Activated CD4-positive, alpha-beta T cell treated with anti-CD3 and anti-CD28 coated beads, Interleukin-2, amount 10 ng/mL, durations not matched to agents 24 days and 14 days (primary cell): ENCODE data around the gene ASPDH. TPM values are rescaled to one million over a fixed set of nuclear protein-coding genes. Genes with fewer than 3 reads are reported as not detected.

Experiments used
- DNase-seq: peaks from one replicate; pipeline ENCODE4 v3.0.0; 2022
- H3K27ac Mint-ChIP-seq: one replicate; pipeline ENCODE4 v1.8.0; 2022; ENCODE audit warnings: mild to moderate bottlenecking, mixed read lengths
- H3K27me3 Mint-ChIP-seq: one replicate; pipeline ENCODE4 v1.8.0; 2022; ENCODE audit warnings: mixed read lengths
- H3K36me3 Mint-ChIP-seq: one replicate; pipeline ENCODE4 v1.8.0; 2022; ENCODE audit warnings: low read depth, mild to moderate bottlenecking, mixed read lengths
- H3K4me1 Mint-ChIP-seq: one replicate; pipeline ENCODE4 v1.8.0; 2021; ENCODE audit warnings: mixed read lengths
- H3K4me3 Mint-ChIP-seq: one replicate; pipeline ENCODE4 v1.8.0; 2022; ENCODE audit warnings: mild to moderate bottlenecking, moderate library complexity, mixed read lengths
- H3K9me3 Mint-ChIP-seq: one replicate; pipeline ENCODE4 v1.8.0; 2021; ENCODE audit warnings: mixed read lengths
- intact Hi-C: fragments of 100-400 bp; cut with micrococcal nuclease; formaldehyde crosslinking; loops from one replicate; pipeline ENCODE4 v1.15.1; 2023
- total RNA-seq: library from RNA; stranded (reverse); gene quantifications from 2 replicates; pipeline ENCODE4 v1.2.3, GENCODE V29; 2022

Gene ASPDH
- total RNA-seq, 1 donor from 2014 or later = not detected

GRCh38 chr19:50490411-50490811 lies 23.3 kb downstream of the ASPDH start:
- H3K27ac Mint-ChIP-seq = no peak overlapping the region
- H3K9me3 Mint-ChIP-seq = no peaks in the 10 kb centered on the region
- peaks cover 17% of the 10 kb centered on the region for H3K4me1 Mint-ChIP-seq
- H3K4me3 Mint-ChIP-seq = no peak overlapping the region
- H3K27me3 Mint-ChIP-seq = peaks cover 10% of the 10 kb centered on the region
- DNase-seq = no peak
- H3K36me3 Mint-ChIP-seq = peaks cover 16% of the 10 kb centered on the region
- intact Hi-C loops = no loop called here

- peaks cover 17% of the 10 kb centered on the region for H3K4me1 Mint-ChIP-seq
- intact Hi-C loops = no loop called here
- H3K9me3 Mint-ChIP-seq = no peaks in the 10 kb centered on the region
- no peak for DNase-seq
- H3K27ac Mint-ChIP-seq = no peak overlapping the region
- H3K27me3 Mint-ChIP-seq = peaks cover 10% of the 10 kb centered on the region
- H3K36me3 Mint-ChIP-seq = peaks cover 25% of the 10 kb centered on the region
- no peak overlapping the region for H3K4me3 Mint-ChIP-seq
Measured at GRCh38 chr19:50489461-50490011, 24.2 kb downstream of the ASPDH start.

GRCh38 chr19:50488389-50489194 lies 25.1 kb downstream of the ASPDH start:
- Mint-ChIP-seq H3K4me1 (peaks cover 17% of the 10 kb centered on the region), H3K4me3 (no peak overlapping the region), H3K27me3 (peaks cover 10% of the 10 kb centered on the region), H3K9me3 (no peaks in the 10 kb centered on the region), H3K27ac (peak overlapping the region; percentile 27), H3K36me3 (peaks cover 25% of the 10 kb centered on the region)
- intact Hi-C loops = no loop called here
- DNase-seq = no peak

- Mint-ChIP-seq H3K36me3 (peaks cover 35% of the 10 kb centered on the region), H3K27ac (no peak overlapping the region), H3K9me3 (no peaks in the 10 kb centered on the region), H3K27me3 (peaks cover 6% of the 10 kb centered on the region), H3K4me1 (peaks cover 14% of the 10 kb centered on the region), H3K4me3 (no peak overlapping the region)
- intact Hi-C loops = no loop called here
- peak; percentile 83 for DNase-seq
Measured at GRCh38 chr19:50486823-50487515, 26.7 kb downstream of the ASPDH start.

- Mint-ChIP-seq H3K27ac (no peak overlapping the region), H3K36me3 (peaks cover 40% of the 10 kb centered on the region), H3K9me3 (no peaks in the 10 kb centered on the region), H3K4me3 (no peak overlapping the region), H3K4me1 (peaks cover 6% of the 10 kb centered on the region), H3K27me3 (no peaks in the 10 kb centered on the region)
- no peak for DNase-seq
- intact Hi-C loops = no loop called here
Measured at GRCh38 chr19:50485284-50485955, 28.3 kb downstream of the ASPDH start.

GRCh38 chr19:50482916-50483315 lies 30.8 kb downstream of the ASPDH start:
- H3K27me3 Mint-ChIP-seq = no peaks in the 10 kb centered on the region
- DNase-seq = no peak
- no peak overlapping the region for H3K4me3 Mint-ChIP-seq
- H3K4me1 Mint-ChIP-seq = peaks cover 8% of the 10 kb centered on the region
- no peaks in the 10 kb centered on the region for H3K9me3 Mint-ChIP-seq
- H3K27ac Mint-ChIP-seq = no peak overlapping the region
- H3K36me3 Mint-ChIP-seq = peaks cover 52% of the 10 kb centered on the region
- intact Hi-C loops = no loop called here

GRCh38 chr19:50482271-50482855 lies 31.4 kb downstream of the ASPDH start:
- no peaks in the 10 kb centered on the region for H3K9me3 Mint-ChIP-seq
- peaks cover 12% of the 10 kb centered on the region for H3K4me1 Mint-ChIP-seq
- no peak for DNase-seq
- H3K27me3 Mint-ChIP-seq = no peaks in the 10 kb centered on the region
- intact Hi-C loops = no loop called here
- H3K36me3 Mint-ChIP-seq = peaks cover 57% of the 10 kb centered on the region
- H3K27ac Mint-ChIP-seq = no peak overlapping the region
- no peak overlapping the region for H3K4me3 Mint-ChIP-seq

GRCh38 chr19:50481351-50482149 lies 32.2 kb downstream of the ASPDH start:
- Mint-ChIP-seq H3K36me3 (peaks cover 58% of the 10 kb centered on the region), H3K4me3 (no peak overlapping the region), H3K4me1 (peaks cover 17% of the 10 kb centered on the region), H3K27me3 (no peaks in the 10 kb centered on the region), H3K9me3 (no peaks in the 10 kb centered on the region), H3K27ac (no peak overlapping the region)
- DNase-seq = no peak
- intact Hi-C loops = no loop called here

- intact Hi-C loops = no loop called here
- no peak for DNase-seq
- Mint-ChIP-seq H3K27ac (no peak overlapping the region), H3K4me3 (no peak overlapping the region), H3K4me1 (peaks cover 20% of the 10 kb centered on the region), H3K27me3 (no peaks in the 10 kb centered on the region), H3K36me3 (peaks cover 53% of the 10 kb centered on the region), H3K9me3 (no peaks in the 10 kb centered on the region)
Measured at GRCh38 chr19:50480281-50481111, 33.2 kb downstream of the ASPDH start.

GRCh38 chr19:50479761-50480251 lies 33.9 kb downstream of the ASPDH start:
- H3K36me3 Mint-ChIP-seq = peaks cover 46% of the 10 kb centered on the region
- H3K4me1 Mint-ChIP-seq = peaks cover 22% of the 10 kb centered on the region
- intact Hi-C loops = no loop called here
- H3K9me3 Mint-ChIP-seq = no peaks in the 10 kb centered on the region
- no peaks in the 10 kb centered on the region for H3K27me3 Mint-ChIP-seq
- H3K27ac Mint-ChIP-seq = no peak overlapping the region
- H3K4me3 Mint-ChIP-seq = no peak overlapping the region
- DNase-seq = no peak

- peaks cover 22% of the 10 kb centered on the region for H3K4me1 Mint-ChIP-seq
- DNase-seq = peak; percentile 68
- H3K4me3 Mint-ChIP-seq = peak overlapping the region; percentile 26
- H3K27ac Mint-ChIP-seq = no peak overlapping the region
- H3K27me3 Mint-ChIP-seq = no peaks in the 10 kb centered on the region
- H3K9me3 Mint-ChIP-seq = no peaks in the 10 kb centered on the region
- H3K36me3 Mint-ChIP-seq = peaks cover 43% of the 10 kb centered on the region
- intact Hi-C loops = no loop called here
Measured at GRCh38 chr19:50478901-50479715, 34.6 kb downstream of the ASPDH start.
